Esophagus squamous epithelium (tissue), 5 donors: ENCODE measurements around the gene ACER2. TPM values are rescaled to one million over a fixed set of nuclear protein-coding genes. Genes with fewer than 3 reads are reported as not detected.
A peak's percentile ranks its signal among the peaks of the same experiment; 100 is the strongest.

ENCODE experiments used
- DNase-seq: peaks from one replicate; lab custom pipeline; 2025; lab: John Stamatoyannopoulos, UW
- H3K27ac ChIP-seq, 4 donors: fragments of 200-600 bp; sonication (generic); one replicate each; pipeline ENCODE4 v1.5.1; 2016 to 2019; ENCODE audit warnings: mild to moderate bottlenecking in 1 of 4
- H3K27me3 ChIP-seq, 4 donors: fragments of 200-600 bp; sonication (generic); 1 replicate in 3 of 4; 2 replicates in 1 of 4; pipeline versions ENCODE4 v1.5.1 to v1.6.0; 2017 to 2021; ENCODE audit warnings: antibody characterized with exemption in 1 of 4
- H3K36me3 ChIP-seq, 3 donors: fragments of 200-600 bp; sonication (generic); one replicate each; pipeline ENCODE4 v1.5.1; 2016 to 2019
- H3K4me1 ChIP-seq, 3 donors: fragments of 200-600 bp; sonication (generic); one replicate each; pipeline ENCODE4 v1.5.1; 2017 to 2019
- H3K4me3 ChIP-seq, 4 donors: fragments of 200-600 bp; sonication (generic); 1 replicate in 3 of 4; 2 replicates in 1 of 4; pipeline ENCODE4 v1.5.1; 2016 to 2019; ENCODE audit warnings: mild to moderate bottlenecking in 2 of 4, moderate library complexity in 1 of 4
- H3K9me3 ChIP-seq, 3 donors: fragments of 200-600 bp; sonication (generic); one replicate each; pipeline ENCODE4 v1.5.1; 2016 to 2019
- POLR2A ChIP-seq, 4 donors: fragments of 450-650 bp; IDR thresholded peaks; one replicate each; pipeline ENCODE4 v1.6.1; 2017; ENCODE audit warnings: antibody characterized with exemption in 4 of 4, mild to moderate bottlenecking in 4 of 4, moderate library complexity in 3 of 4
- WGBS, 2 donors: methylation state at CpG; one replicate each; pipeline ENCODE4 v1.1.5; 2018; 5-methylcytosine and 5-hydroxymethylcytosine counted together
- intact Hi-C: fragments of 100-400 bp; cut with DNase I; formaldehyde crosslinking; loops from one replicate; pipeline ENCODE4 v1.15.0; 2022
- total RNA-seq, 4 donors: library from RNA; depleted of rRNA; stranded (reverse); fragments of >200 nt; gene quantifications; one replicate each; pipeline ENCODE4 v1.1.0, GENCODE V29; 2016
- TF ChIP-seq, protein P1 (sequence below), 6 experiments: fragments of 450-650 bp in 4 of 6; fragments of 200-600 bp in 2 of 6; sonication (generic) in 2 of 6; IDR thresholded peaks; one replicate each; pipeline ENCODE4 v1.5.1; 2016 to 2019; ENCODE audit warnings: antibody characterized with exemption in 6 of 6, mild to moderate bottlenecking in 4 of 6, moderate library complexity in 4 of 6
- donor health status: DM: yes; HTN: yes; CAD: no.

The ACER2 gene
- total RNA-seq, 4 donors from 2014 or later = 3.6 to 5.0 (median 3.8) TPM

DNA sequence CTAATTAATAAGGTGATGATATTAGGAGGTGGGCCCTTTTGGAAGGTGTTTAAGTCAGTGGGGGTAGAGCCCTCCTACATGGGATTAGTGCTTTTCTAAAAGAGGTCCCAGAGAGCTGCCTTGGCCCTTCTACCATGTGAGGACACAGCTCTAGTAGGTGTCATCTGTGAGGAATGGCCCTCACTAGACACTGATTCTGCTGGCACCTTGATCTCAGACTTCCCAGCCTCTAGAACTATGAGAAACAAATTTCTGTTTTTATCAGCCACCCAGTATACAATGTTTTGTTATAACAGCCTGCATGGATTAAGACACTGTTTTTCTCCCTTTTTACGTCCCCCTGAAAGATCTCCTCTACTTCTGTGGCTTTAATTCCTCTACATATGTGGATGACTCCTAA lies 31.6 kb downstream of the ACER2 start:
- DNase-seq = no peak
- WGBS, 2 donors = 86 to 100% methylated on average over 1 of the region's 1 CpG
- no peaks in the 10 kb centered on the region for H3K9me3 ChIP-seq
- no peaks in the 10 kb centered on the region for H3K27me3 ChIP-seq
- peaks cover 0 to 45% (median 0%) of the 10 kb centered on the region in 3 donors for H3K36me3 ChIP-seq
- no peak overlapping the region for H3K4me3 ChIP-seq
- intact Hi-C loops = no loop called here
- no peak for TF ChIP-seq POLR2A (IDR thresholded peaks at IDR 0.05)
- TF ChIP-seq, protein P1, sequence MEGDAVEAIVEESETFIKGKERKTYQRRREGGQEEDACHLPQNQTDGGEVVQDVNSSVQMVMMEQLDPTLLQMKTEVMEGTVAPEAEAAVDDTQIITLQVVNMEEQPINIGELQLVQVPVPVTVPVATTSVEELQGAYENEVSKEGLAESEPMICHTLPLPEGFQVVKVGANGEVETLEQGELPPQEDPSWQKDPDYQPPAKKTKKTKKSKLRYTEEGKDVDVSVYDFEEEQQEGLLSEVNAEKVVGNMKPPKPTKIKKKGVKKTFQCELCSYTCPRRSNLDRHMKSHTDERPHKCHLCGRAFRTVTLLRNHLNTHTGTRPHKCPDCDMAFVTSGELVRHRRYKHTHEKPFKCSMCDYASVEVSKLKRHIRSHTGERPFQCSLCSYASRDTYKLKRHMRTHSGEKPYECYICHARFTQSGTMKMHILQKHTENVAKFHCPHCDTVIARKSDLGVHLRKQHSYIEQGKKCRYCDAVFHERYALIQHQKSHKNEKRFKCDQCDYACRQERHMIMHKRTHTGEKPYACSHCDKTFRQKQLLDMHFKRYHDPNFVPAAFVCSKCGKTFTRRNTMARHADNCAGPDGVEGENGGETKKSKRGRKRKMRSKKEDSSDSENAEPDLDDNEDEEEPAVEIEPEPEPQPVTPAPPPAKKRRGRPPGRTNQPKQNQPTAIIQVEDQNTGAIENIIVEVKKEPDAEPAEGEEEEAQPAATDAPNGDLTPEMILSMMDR (IDR thresholded peaks at IDR 0.05) = no peak
- no peak overlapping the region for H3K27ac ChIP-seq
- peaks cover 0 to 4% (median 0%) of the 10 kb centered on the region in 3 donors for H3K4me1 ChIP-seq

DNA sequence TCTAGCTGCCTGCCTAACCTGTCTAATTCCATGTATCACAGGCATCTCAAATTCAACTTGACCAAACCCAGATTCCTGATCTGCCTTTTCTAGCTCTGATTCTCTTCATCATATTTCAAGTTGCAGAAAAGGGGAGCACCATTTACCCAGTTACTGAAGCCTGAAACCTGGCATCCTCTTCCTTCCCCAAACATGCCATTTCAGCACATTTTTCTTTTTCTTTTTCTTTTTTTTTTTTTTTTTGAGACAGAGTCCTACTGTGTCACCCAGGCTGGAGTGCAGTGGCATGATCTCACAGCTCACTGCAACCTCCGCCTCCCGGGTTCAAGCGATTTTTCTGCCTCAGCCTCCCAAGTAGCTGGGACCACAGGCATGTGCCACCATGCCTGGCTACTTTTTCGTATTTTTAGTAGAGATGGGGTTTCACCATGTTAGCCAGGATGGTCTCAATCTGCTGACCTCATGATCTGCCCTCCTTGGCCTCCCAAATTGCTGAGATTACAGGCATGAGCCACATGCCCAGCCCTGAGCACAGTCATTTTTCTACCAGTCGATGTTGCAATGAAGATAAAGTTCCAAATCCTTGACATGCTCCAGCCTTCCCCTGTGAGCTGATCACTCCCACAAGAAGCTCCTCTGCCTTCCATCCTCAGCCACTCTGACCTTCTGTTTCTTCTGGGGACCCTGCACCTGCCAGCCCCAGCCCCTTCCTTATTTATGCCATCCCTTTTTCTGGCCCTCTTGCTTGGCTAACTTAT lies 32.2 kb downstream of the ACER2 start:
- Histone ChIP-seq H3K4me1 (peaks cover 0 to 4% (median 0%) of the 10 kb centered on the region in 3 donors), H3K36me3 (peaks cover 0 to 44% (median 0%) of the 10 kb centered on the region in 3 donors), H3K9me3 (no peaks in the 10 kb centered on the region), H3K27me3 (no peaks in the 10 kb centered on the region), H3K4me3 (no peak overlapping the region), H3K27ac (no peak overlapping the region)
- no peak for DNase-seq
- TF ChIP-seq, protein P1 (IDR thresholded peaks at IDR 0.05) = no peak
- TF ChIP-seq POLR2A (IDR thresholded peaks at IDR 0.05) = no peak
- intact Hi-C loops = no loop called here
- 74 to 90% methylated on average over 4 to 5 of the region's 5 CpGs for WGBS, 2 donors

DNA sequence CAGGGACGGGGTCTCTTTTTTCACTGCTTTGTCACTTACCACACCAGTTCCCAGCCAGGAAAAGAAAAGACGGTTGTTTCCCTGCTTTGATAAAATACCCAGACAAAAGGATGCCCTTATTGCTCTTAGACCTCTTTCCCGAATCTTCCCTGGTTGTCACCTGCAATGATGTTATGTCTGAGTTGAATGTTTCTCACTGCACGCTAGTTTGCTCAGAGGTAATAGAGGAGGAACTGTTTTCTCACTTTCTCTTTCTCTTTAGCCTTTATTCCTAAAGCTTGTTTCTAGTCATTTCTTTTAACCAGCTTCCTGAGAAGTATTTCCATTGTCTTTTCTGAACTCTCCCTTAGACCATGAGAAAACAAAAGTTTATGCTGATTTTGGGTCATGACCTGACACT lies 32.9 kb downstream of the ACER2 start:
- TF ChIP-seq, protein P1 (IDR thresholded peaks at IDR 0.05) = no peak
- no peak for TF ChIP-seq POLR2A (IDR thresholded peaks at IDR 0.05)
- Histone ChIP-seq H3K4me1 (peaks cover 0 to 4% (median 0%) of the 10 kb centered on the region in 3 donors), H3K4me3 (peak overlapping the region in 1 of 4 donors; percentile 9), H3K27me3 (no peaks in the 10 kb centered on the region), H3K9me3 (no peaks in the 10 kb centered on the region), H3K36me3 (peaks cover 0 to 50% (median 0%) of the 10 kb centered on the region in 3 donors), H3K27ac (no peak overlapping the region)
- no peak for DNase-seq
- intact Hi-C loops = no loop called here
- 50 to 57% methylated on average over 4 of the region's 4 CpGs for WGBS, 2 donors

DNA sequence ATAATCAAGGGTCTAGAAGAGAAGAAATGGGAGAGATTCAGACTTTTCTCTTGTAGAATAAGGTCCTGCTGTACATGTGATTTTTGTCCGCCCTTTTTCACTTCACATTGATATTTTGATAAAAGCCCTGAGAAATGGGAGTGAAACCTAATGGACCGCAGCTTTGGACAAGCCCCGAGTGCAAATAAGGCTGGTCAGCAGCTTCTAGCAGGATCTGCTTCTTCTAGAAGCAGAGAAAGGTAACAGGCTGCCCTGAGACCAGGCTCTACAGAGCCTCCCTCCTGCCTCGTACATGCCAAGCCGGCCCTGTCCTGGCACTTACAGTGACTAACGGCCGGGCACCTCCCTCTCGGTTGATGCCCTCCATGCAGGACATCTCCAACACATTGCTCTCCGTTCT lies 33.4 kb downstream of the ACER2 start:
- no peak for DNase-seq
- Histone ChIP-seq H3K9me3 (no peaks in the 10 kb centered on the region), H3K27me3 (no peaks in the 10 kb centered on the region), H3K36me3 (peaks cover 0 to 54% (median 0%) of the 10 kb centered on the region in 3 donors), H3K27ac (no peak overlapping the region), H3K4me1 (peaks cover 0 to 4% (median 0%) of the 10 kb centered on the region in 3 donors), H3K4me3 (no peak overlapping the region)
- intact Hi-C loops = no loop called here
- 89% methylated on average over 9 of the region's 9 CpGs for WGBS, 2 donors
- TF ChIP-seq, protein P1 (IDR thresholded peaks at IDR 0.05) = no peak

DNA sequence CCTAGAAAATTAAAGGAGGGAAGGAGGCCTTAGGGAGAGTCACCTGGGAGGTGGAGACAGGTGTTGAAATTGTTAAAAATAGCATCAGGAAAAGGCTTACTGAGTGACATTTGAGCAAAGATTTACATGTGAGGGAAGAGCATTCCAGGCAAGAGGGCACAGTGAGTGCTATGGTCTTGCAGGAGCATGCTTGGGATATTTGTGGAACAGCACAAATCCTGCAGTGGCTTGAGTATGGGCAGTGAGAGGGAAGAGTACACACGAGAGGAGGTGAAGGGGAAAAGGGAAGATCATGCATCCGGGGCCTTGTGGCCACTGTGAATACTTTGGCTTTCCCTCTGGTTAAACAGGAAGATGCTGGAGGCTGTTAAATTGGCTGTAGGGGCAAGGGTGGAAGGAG lies 36.6 kb downstream of the ACER2 start:
- no peaks in the 10 kb centered on the region for H3K27me3 ChIP-seq
- WGBS, 2 donors = 78 to 88% methylated on average over 2 of the region's 2 CpGs
- TF ChIP-seq, protein P1 (IDR thresholded peaks at IDR 0.05) = no peak
- no peak for TF ChIP-seq POLR2A (IDR thresholded peaks at IDR 0.05)
- H3K27ac ChIP-seq = no peak overlapping the region
- no peak for DNase-seq
- H3K36me3 ChIP-seq = peaks cover 0 to 39% (median 0%) of the 10 kb centered on the region in 3 donors
- peaks cover 0 to 4% (median 0%) of the 10 kb centered on the region in 3 donors for H3K4me1 ChIP-seq
- H3K4me3 ChIP-seq = no peak overlapping the region
- no peaks in the 10 kb centered on the region for H3K9me3 ChIP-seq
- intact Hi-C loops = no loop called here
